HFF-Myc (cell line): Measurements from ENCODE around the gene AP2M1.

Source experiments
- DNase-seq: peaks from one replicate; pipeline ENCODE4 v3.0.0-alpha.2; 2011; ENCODE audit warnings: low read depth; ENCODE audit errors: extremely low read depth
- H3K4me3 ChIP-seq: replicated peaks from 2 replicates; pipeline ENCODE4 v1.5.1; 2011; ENCODE audit warnings: low read depth, mild to moderate bottlenecking, control low read depth, low read length
- CTCF ChIP-seq: IDR thresholded peaks from 2 replicates; pipeline ENCODE4 v1.5.1; 2012; ENCODE audit warnings: mild to moderate bottlenecking, low read depth, low read length, control low read depth; ENCODE audit errors: missing control alignments

The AP2M1 gene

DNA sequence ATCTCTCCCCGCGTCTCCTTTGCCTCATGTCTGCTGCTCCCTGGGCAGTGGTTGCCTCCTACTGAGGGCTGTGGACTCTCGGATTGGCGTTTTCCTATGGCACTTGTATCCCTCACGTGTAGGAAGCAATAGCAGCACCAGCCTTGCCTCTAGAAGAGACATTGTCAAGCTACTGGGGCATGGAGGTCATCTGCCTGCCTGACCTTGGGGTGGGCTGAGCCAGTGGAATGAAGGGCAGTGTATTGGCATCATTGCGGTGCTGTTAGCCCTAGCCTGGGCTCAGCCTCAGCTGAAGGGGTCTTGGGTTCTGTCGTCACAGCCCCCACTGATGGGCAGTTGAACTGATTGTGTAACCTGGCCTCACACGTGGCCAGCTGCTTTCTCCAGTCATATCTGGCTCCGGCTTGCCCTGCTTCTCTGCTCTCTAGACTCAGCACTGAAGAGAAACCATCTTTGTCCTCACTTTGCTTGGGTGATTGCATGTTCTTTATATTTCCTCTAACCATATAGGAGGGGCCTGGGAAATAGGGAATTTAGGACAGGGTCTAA lies 19.4 kb downstream of the AP2M1 start:
- H3K4me3 ChIP-seq, result no peak overlapping the region
- no peak for DNase-seq
- TF ChIP-seq CTCF, result no peak

GRCh38 chr3:184196536-184196935 lies 21.9 kb downstream of the AP2M1 start:
- no peak for TF ChIP-seq CTCF
- no peak for DNase-seq
- H3K4me3 ChIP-seq, result no peak overlapping the region

GRCh38 chr3:184198509-184198908 lies 23.9 kb downstream of the AP2M1 start:
- no peak for DNase-seq
- H3K4me3 ChIP-seq, result no peak overlapping the region
- no peak for TF ChIP-seq CTCF

DNA sequence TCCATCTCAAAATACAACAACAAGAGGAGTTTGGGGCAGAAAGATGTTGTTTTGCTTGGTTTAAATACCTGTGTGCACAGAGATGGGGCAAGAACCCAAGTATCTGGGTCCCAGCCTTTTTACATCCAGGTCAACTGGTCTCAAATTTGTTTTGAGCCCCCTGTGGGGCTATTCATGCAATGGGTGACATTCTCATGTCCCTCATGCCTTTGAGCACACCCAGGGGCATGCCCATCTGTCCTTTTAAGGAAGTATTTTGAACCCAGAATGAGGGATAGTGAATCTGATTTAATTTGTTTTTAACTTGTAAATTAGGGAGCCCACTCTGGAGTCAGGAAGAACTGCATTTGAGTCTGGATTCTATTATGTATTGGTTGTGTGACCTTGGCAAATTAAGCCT lies 26.2 kb downstream of the AP2M1 start:
- H3K4me3 ChIP-seq, result no peak overlapping the region
- TF ChIP-seq CTCF, result no peak
- DNase-seq, result no peak

- no peak for TF ChIP-seq CTCF
- H3K4me3 ChIP-seq, result no peak overlapping the region
- no peak for DNase-seq
These were observed 28.9 kb downstream of the AP2M1 start for GRCh38 chr3:184203526-184203925.

- DNase-seq, result no peak
- no peak overlapping the region for H3K4me3 ChIP-seq
- TF ChIP-seq CTCF, result no peak
These were observed 34.7 kb downstream of the AP2M1 start for GRCh38 chr3:184209146-184209923.
